ENCODE measurements around the gene SLC4A1. TPM values are rescaled to one million over a fixed set of nuclear protein-coding genes. Genes with fewer than 3 reads are reported as not detected.

Gene SLC4A1
- total RNA-seq, 1 donor from 2014 or later, result 0.35 TPM

DNA sequence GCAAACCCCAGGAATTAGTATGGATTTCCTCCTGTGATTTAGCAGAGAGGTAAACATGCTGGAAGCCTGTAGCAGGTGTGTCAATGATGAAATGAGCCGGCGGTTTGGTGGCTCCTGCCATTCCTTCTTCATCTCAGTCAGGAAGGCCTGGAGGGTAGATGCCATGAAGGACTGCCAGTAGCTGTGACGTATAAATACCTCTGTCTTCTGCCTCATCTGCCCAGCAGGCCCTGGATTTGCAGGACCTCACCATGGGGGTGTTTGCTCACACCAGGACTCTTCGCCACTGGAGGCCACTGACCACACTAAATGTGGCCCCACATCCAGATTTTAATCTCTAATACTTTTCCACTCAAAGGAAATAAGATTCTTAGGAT lies 16.1 kb upstream of the SLC4A1 start:
- DNase-seq (ENCODE audit: low spot score), result no peak

DNA sequence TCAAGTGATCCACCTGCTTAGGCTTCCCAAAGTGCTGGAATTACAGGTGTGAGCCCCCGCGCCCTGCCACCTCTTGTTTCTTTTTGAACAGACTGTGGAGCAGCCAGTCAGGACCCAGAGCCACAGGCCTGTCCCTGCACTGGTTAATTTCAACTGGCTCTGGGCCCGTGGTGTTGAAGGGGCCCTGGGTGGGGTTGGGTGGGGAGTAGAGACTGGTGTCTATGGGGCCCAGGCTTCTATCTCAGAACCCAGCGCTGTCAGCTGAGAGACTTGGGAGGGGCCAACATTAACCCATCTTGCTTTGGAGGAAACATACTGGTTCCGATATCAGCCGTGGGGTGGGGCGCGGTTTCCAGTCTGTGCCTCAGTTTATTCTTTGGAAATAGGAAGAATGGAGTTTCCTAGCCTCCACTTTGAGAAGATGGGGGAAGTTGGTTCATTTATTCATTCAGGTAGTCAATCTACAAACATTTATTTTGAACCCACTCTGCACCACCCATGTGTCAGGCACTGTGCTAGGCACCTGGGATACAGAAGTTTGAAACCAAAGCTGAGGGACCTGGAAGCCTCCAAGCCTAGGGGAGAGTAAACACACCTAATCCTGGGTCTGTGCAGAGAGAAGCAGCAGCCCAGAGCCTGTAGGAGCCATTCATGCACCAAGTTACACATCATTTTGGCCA lies 15.5 kb upstream of the SLC4A1 start:
- DNase-seq (ENCODE audit: low spot score), result no peak

DNA sequence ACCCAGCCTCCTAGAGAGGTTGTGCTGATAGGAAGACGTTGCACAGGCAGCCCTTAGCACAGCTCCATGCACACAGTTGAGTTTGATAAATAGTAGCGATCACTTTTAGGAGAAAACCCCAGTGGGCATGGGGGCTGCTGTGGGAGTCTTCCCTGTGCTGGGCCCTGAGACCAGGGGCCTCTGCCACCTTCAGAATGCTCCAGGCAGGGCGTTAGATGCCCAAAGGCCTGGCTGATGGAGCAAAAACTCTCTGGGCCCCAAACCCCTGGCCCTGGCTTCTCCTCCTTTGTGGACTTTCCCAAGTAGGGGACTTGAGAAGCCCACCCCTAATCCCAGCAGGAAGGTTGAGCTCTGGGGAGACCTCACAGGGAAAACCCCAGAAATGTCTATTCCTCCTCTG lies 14.3 kb upstream of the SLC4A1 start:
- no peak for DNase-seq (ENCODE audit: low spot score)

DNA sequence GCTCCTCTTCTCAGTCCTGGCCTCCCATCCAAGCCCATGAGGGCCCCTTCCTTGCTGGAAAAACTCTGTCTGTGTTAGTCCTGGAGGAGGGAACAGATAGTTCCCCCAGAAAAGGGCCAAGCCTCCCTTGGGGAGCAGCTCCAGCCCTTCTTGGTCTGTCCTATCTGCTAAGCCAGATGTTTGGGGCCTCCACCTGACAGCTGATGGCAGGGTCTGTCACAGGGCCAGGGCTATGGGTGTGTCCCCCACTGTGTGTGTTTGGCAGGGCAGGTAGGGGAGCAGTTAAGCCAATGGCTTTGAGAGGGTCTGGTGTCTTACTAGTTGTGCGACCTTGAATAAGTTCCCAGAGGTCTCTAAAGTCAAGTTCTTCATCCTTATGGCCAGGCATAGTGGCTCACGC lies 13.6 kb upstream of the SLC4A1 start:
- DNase-seq (ENCODE audit: low spot score), result no peak

DNA sequence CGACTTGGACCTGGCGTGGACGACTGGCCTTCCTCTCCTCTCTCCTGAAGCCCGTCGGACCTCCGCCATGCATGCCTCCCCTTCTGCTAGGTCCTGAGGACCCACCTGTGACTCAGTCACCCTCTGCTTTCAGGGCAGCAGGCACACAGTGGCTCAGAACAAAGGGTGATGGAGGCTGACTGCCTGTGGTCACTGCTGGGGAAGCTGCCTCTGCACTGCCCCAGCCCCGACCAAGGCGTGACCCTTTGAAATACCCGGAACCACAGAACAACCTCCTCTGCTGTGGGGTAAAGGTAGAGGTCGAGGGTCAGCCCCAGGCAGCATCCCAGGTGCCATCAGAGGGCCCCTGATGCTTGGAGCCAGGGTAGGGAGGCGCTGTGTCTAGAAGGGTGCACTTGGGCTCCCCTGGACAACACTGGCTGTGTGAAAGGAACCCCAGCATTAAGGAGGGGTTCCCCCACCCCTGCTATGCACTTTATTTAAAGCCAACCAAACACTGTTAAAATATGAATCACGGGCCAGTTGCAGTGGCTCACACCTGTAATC lies 12.5 kb upstream of the SLC4A1 start:
- no peak for DNase-seq (ENCODE audit: low spot score)

DNA sequence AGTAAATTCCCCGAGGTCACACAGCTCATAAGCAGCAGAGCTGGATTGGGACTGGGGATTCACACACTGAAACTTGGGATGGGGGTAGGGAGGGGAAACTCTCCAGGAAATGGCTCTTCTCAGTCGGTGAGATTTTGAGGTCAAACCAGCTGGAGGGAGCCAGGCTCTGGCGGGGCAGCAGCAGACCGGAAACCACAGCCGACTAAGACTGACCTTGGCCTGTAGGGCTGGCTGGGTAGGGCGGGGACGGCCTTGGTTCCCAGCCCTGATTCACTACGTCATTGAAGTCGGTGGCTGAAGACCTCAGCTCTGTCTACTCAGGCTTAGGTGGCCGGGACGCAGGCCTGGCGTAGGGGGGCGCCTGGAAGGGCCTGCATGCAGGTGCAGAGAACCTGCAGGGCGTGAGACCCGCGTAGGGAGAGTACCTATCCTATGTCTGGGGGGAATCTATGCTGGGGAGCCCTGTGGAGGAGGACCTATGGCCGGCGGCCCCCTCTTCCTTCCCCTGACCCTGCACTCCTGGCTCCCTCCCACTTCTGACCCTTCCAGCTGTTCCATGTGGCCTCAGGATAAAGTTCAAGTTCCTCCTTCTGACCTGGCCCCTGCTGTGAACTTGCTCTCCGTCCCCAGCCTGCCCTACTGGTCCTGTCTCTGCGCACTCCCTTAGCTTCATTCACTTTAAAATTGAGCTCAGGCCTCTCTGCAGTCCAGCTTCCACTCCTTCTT lies 11.9 kb upstream of the SLC4A1 start:
- no peak for DNase-seq (ENCODE audit: low spot score)

DNA sequence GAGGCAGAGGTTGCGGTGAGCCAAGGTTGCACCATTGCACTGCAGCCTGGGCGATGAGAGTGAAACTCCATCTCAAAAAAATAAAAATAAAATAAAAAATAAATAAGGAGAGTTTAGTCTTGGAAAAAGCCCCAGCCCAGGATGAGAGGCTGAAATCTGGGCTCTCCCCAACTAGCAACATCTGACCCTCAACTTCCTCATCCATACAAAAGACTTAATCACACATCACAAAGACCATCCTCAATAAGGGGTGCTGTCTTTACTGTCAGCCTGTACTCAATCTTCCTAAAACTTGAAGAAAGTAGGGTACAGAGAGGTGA lies 11.4 kb upstream of the SLC4A1 start:
- no peak for DNase-seq (ENCODE audit: low spot score)

DNA sequence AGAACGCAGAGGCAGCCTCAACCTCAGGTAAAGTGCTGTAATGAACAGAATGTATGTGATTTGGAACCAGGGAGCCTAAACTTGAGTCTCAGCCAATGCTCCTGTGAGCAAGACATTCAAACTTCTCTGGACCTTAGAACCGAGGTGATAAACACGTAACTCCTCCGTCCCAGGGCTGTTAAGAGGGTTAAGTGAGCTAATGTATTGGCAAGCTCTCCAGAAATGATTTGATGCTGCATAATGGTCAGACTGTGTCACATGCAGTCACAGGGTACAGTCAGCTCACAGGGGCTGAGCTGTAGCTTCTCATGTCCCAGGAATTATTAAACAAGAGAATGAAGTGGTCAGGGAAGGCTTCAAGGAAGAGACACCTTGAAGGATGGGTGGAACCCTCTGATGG lies 10.0 kb upstream of the SLC4A1 start:
- DNase-seq (ENCODE audit: low spot score), result no peak

DNA sequence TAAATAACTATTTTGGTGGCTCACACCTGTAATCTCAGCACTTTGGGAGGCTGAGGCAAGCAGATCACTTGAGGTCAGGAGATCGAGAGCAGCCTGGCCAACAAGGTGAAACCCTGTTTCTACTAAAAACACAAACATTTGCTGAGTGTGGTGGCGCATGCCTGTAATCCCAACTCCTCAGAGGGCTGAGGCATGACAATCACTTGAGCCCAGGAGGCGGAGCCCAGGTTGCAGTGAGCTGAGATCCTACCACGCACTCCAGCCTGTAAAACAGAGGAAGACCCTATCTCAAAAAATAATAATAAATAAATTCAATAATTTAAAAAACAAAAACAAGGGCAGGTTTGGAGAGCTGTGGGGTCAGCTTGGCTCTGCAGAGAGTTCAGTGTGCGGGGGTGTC lies 5.7 kb upstream of the SLC4A1 start:
- DNase-seq (ENCODE audit: low spot score), result no peak

DNA sequence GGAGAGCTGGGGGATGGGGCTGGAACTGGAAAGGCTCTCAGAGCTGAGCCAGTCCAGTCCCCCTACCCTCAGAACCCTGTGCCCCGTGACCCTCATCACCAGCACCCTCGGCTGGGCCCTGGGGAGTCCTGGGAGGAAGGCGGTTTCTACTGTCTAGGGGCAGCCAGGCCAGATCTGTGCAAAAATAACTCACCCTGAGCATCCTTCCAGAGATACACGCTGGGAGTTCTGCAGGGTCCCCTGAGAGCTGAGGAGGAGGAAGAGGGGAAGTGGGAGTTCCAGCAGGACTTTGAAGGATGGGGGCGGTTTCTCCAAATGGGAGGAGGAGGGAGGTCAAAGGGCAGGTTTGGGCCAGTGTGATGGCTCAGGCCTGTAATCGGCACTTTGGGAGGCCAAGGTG lies 5.0 kb upstream of the SLC4A1 start:
- no peak for DNase-seq (ENCODE audit: low spot score)

DNA sequence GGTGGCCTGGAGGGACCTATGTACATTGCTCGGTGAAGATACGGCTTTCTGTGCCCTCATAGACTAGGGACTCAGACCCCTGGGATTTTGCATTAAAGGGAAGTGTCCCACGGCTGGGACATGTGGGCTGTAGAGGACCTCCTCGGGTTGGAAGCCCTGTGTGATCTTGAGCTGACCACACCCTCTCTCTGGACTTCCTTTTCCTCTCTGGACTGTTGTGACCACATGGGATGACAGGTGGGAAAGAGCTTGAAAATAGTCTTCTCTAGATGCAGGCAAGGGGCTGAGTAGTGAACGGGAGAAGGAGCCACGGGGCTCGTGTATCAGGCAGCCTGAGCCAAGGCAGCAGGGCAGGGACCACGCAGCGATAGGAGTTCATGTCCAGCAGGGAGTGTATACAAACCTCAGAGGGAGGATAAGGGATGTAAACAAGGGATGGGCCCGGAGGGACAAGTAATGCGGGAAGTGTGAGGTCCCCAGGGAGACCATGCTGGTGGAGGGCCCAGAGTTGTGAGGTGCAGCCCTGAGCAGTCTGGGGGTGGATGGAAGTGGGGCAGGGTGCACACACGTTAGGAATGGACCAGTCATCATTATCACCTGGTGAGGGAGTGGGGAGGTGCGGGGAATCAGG lies 4.5 kb upstream of the SLC4A1 start:
- no peak for DNase-seq (ENCODE audit: low spot score)

DNA sequence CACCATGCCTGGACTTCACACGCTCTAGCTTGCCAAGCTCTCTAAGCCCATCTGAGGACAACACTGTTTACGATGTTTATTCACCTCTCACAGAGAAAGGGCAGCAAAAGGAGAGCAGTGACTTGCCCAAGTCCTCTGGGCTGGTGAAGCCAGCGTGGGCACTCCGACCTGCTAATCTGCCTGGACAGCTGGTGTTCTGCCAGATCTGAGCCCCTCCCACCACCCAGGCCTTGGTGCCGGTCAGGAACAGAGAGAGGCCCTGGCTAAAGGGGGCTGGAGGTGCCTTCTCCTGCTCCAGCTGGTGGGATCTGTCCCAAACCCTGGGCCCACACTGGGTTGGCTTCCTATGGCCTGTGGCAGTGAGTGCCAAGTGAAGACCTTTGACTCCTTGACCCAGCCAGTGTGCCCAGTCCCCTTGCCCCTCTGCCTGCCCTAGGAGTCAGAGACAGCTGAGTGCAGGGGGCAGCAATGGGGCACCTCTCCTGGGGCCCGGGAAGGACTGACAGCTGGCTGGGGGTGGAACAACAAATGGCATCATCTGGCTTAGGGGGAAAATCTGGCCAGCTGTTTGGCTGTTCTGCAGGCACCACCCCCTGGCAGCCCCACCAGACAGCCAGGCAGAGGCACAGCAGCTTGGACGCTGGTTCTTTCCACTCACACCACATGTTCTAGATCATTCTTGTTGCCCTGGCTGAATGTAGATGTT lies 1.8 kb upstream of the SLC4A1 start:
- DNase-seq (ENCODE audit: low spot score), result no peak

DNA sequence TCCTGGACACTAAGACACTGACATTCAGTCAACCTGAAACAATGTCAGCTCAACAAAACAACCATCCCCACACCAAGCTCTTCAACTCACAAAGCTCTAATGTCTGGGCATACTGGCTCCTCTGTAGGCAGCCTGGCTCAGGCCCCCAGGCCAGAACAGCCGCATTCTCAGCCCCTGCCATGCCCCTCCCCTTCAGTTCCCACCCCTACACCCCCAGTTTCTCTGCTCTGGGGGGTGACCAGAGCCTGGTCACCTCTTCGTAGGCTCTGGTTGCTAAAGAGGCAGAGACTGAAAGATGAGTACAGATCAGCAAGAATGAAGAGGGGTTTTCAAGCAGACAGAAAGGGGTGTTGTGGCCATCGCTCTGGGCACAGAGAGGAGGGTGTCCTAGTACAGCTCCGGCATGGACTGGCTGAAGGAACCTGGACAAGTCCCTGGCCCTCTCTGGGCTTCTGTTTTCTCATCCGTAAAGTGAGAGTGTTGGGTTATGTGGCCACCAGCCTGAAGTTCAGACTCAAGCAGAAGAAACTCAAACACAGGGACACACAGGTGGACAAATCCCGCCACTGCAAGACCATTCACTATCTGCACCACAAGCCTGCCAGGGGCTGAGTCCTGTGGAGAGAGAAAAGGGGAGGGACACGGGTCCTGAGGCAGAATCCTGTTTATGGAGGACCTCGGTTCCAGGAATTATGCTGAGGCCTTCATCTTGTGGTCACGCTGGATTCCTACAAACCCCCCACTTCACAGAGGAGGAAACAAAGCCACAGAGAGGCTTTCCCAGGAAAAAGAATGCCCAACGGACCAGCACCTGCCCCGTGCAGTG lies 987 bp upstream of the SLC4A1 start:
- DNase-seq (ENCODE audit: low spot score), result no peak

DNA sequence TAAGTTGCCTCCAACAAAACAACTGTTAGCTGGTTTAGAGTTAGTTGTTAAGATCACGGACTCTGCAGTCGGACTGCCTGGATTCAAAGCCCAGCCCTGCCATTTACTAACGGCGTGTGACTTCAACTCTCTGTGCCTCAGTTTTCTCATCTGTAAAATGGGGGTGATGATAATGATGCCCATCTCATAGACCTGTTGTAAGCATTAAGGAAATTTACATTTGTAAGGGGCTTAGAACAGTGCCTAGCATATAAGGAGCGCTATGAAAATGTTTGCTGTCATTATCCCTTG lies 825 bp downstream of the SLC4A1 start:
- DNase-seq (ENCODE audit: low spot score), result no peak

DNA sequence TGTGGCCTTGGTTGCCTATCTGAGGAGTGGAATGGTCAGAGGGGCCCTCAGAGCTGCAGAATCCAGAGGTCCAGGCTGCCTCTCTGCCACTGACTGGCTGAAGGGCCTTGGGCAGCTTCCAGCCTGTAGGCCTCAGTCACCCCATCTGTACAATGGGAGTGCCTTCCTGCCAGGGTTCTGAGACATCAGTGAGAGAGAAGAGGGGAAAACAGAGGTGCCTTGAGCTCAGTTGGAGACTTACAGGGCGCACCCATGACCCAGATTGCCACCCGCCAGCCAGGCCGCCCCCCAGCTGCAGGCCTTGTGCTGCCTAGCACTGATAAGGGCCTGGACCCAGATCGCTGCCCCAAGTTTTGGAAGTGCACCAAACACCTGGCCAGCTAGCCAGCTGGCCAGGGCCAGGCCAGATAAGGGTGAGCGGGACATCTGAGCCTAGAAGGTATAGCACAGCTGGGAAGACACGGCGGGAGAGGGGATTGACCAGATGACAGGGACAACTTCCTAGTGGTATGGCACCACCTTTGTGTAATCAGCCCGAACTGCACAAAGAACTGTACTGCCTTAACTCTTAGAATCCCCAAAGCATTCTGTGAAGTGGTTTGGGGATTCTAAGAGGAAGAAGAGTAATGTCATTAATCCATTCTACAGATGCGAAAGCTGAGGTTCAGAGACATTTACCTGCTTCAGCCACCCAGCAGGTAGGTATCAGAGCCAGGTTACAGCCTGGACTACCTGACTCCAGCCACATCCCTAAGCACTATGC lies 1.4 kb downstream of the SLC4A1 start:
- DNase-seq (ENCODE audit: low spot score), result no peak

DNA sequence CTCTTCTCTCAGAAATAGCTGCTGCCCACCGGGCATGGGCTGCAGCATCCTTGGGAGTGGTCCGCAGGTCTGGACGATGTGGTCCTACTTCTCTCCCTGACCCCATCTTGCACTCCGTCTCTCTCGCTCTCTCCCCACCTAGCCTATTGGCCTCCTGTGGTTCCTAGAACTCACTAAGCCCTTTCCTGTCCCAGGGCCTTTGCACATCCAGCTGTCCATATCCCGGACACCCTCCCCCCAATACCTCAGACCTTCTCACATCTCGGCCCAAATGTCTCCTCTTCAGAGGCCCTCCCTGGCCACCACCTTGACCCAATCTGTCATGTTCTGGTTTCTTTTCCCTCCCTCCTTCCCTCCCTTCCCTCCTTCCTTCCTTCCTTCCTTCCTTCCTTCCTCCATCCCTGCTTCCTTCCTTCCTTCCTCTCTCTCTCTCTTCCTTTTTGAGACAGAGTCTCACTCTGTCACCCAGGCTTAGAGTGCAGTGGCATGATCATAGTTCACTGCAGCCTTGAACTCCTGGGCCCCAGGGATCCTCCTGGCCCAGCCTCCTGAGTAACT lies 4.5 kb downstream of the SLC4A1 start:
- no peak for DNase-seq (ENCODE audit: low spot score)

DNA sequence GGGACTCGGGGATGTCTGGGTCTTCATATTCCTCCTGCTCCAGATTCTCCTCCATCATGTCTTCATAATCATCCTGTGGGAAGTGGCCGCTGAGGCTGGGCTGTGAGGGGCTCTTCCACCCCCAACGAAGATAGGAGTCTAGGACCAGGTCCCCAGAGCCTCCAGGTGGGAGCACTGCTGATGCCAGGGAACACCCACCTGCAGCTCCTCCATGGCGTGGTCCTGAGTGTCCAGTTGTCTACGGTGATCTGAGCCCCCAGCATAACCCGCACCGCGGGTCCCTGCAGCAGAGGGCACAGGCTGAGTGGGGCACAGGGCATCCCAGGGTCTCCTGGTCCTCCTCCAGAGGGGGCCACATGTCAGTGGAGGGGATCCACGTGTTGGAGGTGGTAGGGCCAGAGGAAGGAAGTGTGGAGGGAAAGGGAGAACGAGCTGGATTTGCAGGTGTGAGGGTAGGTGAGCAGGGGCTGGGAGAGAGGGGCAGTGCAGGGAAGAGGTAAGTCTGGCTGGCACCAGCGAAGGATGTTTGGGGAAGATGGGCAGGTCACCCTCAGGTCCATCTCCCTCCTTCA lies 5.2 kb downstream of the SLC4A1 start:
- no peak for DNase-seq (ENCODE audit: low spot score)

DNA sequence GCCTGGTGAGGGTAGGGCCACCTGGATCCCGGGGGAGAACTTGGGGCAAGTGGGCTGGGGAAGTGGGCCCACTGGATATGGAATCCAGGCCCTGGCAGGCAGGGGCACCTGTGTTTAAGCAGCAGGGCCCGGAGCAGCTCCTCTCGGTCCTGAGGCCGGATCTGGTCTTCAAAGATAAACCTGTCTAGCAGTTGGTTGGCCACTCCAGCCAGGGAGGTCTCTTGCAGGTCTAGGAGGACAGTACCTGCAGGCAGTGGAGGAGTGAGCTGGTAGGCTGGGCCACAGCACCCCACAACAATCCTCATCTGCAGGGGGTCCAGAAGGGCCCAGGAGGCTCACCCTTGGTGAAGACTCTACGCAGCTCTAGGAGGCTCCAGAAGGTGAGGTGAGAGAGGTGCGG lies 7.6 kb downstream of the SLC4A1 start:
- DNase-seq (ENCODE audit: low spot score), result no peak

DNA sequence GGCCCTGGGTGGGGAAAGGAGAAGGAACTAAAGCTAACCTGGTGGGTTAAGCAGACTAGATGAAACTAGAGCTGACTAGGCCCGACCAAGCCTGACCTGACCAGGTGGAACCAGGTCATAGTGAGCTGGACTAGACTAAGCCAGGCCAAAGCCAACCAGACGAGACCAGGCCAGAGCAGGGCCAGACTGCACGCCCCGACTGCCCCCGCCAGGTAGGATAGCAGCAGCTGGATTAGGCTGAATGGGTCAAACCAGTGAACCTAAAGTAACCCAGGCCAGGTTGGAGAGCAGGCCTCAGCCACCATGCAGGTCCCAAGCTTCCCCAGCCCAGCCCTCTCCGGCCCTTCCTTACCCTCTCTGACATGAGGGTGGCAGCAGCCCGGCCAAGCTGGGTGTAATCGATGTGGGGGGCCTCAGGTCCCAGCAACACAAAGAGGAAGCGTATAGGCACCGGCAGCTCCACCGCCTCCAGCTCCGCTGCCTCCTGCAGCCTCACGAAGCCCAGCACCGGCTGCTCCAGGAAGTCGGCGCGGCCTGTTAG lies 9.1 kb downstream of the SLC4A1 start:
- no peak for DNase-seq (ENCODE audit: low spot score)

All from mesenteric fat pad (tissue), 1 donor.